IMR-90 (cell line): ENCODE data around the gene COL4A2. TPM values are rescaled to one million over a fixed set of nuclear protein-coding genes. Genes with fewer than 3 reads are reported as not detected.
A peak's percentile ranks its signal among the peaks of the same experiment; 100 is the strongest.

Experiments
- ATAC-seq: fragments of 200-7000 bp; cut with Tn5 transposase; 2 replicates; pipeline ENCODE4 v1.9.1; 2020; ENCODE audit warnings: low read depth, mild to moderate bottlenecking, moderate library complexity
- BruUV-seq: library from RNA; stranded (reverse); fragments of 400-500 nt; replicated peaks from 2 replicates; lab custom pipeline; 2021; lab: Mats Ljungman, UMichigan
- CTCF ChIA-PET: fragments of 300-600 bp; formaldehyde crosslinking; extraction: SDS; loops from one replicate; lab custom pipeline; 2021; ENCODE audit warnings: antibody characterized with exemption; lab: Yijun Ruan, JAX
- POLR2A ChIA-PET: fragments of 300-600 bp; sonication (Branson Sonifier 250); formaldehyde crosslinking; loops from one replicate; lab custom pipeline; 2022; ENCODE audit warnings: antibody characterized with exemption; ENCODE audit not compliant: unreplicated experiment; lab: Charles Lee
- DNase-seq: peaks from one replicate; pipeline ENCODE4 v3.0.0; 2013
- H2AFZ ChIP-seq: replicated peaks from 2 replicates; pipeline ENCODE3; 2013; ENCODE audit warnings: low read length, mild to moderate bottlenecking; ENCODE audit not compliant: poor library complexity
- H2AK5ac ChIP-seq: 2 replicates; pipeline ENCODE4 v1.6.1; 2013; ENCODE audit warnings: low read depth, low read length, inconsistent platforms
- H2AK9ac ChIP-seq: replicated peaks from 2 replicates; pipeline ENCODE3; 2013; ENCODE audit warnings: mild to moderate bottlenecking, low read depth, low read length, moderate library complexity; ENCODE audit not compliant: poor library complexity
- H2BK120ac ChIP-seq: 2 replicates; pipeline ENCODE4 v1.6.1; 2013; ENCODE audit warnings: low read depth, low read length, inconsistent platforms
- H2BK15ac ChIP-seq: 3 replicates; pipeline ENCODE4 v1.6.1; 2013; ENCODE audit warnings: low read depth, low read length, inconsistent platforms
- H2BK20ac ChIP-seq: 2 replicates; pipeline ENCODE4 v1.6.1; 2013; ENCODE audit warnings: low read depth, mild to moderate bottlenecking, inconsistent platforms, low read length, moderate library complexity
- H2BK5ac ChIP-seq: 2 replicates; pipeline ENCODE4 v1.6.1; 2013; ENCODE audit warnings: mild to moderate bottlenecking, low read depth, low read length, inconsistent platforms; ENCODE audit not compliant: poor library complexity, severe bottlenecking
- H3K14ac ChIP-seq: replicated peaks from 2 replicates; pipeline ENCODE4 v1.6.1; 2013; ENCODE audit warnings: low read depth, low read length, inconsistent platforms
- H3K18ac ChIP-seq: 2 replicates; pipeline ENCODE4 v1.6.1; 2013; ENCODE audit warnings: low read depth, low read length, control low read depth
- H3K23ac ChIP-seq: 2 replicates; pipeline ENCODE4 v1.6.1; 2013; ENCODE audit warnings: low read depth, low read length, inconsistent platforms
- H3K27ac ChIP-seq: 2 replicates; pipeline ENCODE4 v1.5.1; 2013; ENCODE audit warnings: mild to moderate bottlenecking, control low read depth, low read length; ENCODE audit not compliant: insufficient read depth
- H3K27me3 ChIP-seq: 2 replicates; pipeline ENCODE4 v1.6.1; 2013; ENCODE audit warnings: low read length; ENCODE audit not compliant: control insufficient read depth, insufficient read depth
- H3K36me3 ChIP-seq: 2 replicates; pipeline ENCODE4 v1.6.1; 2013; ENCODE audit warnings: low read length, mixed read lengths; ENCODE audit not compliant: control insufficient read depth, insufficient read depth
- H3K4ac ChIP-seq: 2 replicates; pipeline ENCODE4 v1.6.1; 2013; ENCODE audit warnings: low read depth, low read length, inconsistent platforms
- H3K4me1 ChIP-seq: 2 replicates; pipeline ENCODE4 v1.6.1; 2013; ENCODE audit warnings: low read length, mixed read lengths; ENCODE audit not compliant: control insufficient read depth, insufficient read depth
- H3K4me2 ChIP-seq: 2 replicates; pipeline ENCODE4 v1.6.1; 2013; ENCODE audit warnings: low read depth, mild to moderate bottlenecking, control low read depth, low read length, moderate library complexity
- H3K4me3 ChIP-seq: 2 replicates; pipeline ENCODE4 v1.5.1; 2013; ENCODE audit warnings: low read depth, mild to moderate bottlenecking, control low read depth, low read length, moderate library complexity; ENCODE audit not compliant: insufficient read depth
- H3K56ac ChIP-seq: 2 replicates; pipeline ENCODE4 v1.6.1; 2013; ENCODE audit warnings: low read length, inconsistent platforms; ENCODE audit not compliant: insufficient read depth; ENCODE audit errors: extremely low read depth
- H3K79me1 ChIP-seq, 2 experiments: 2 replicates each; pipeline ENCODE4 v1.6.1; 2013; ENCODE audit warnings: low read length in 2 of 2, inconsistent platforms in 1 of 2, low read depth in 1 of 2
- H3K9ac ChIP-seq: 2 replicates; pipeline ENCODE4 v1.6.1; 2013; ENCODE audit warnings: low read depth, low read length, control low read depth
- H3K9me1 ChIP-seq: 2 replicates; pipeline ENCODE4 v1.6.1; 2013; ENCODE audit warnings: low read length, inconsistent platforms; ENCODE audit not compliant: insufficient read depth
- H3K9me3 ChIP-seq: 2 replicates; pipeline ENCODE4 v1.6.1; 2013; ENCODE audit warnings: low read length; ENCODE audit not compliant: control insufficient read depth, insufficient read depth
- H4K20me1 ChIP-seq: 2 replicates; pipeline ENCODE4 v1.6.1; 2013; ENCODE audit warnings: low read length, inconsistent platforms; ENCODE audit not compliant: insufficient read depth
- H4K5ac ChIP-seq: 2 replicates; pipeline ENCODE4 v1.6.1; 2013; ENCODE audit warnings: mild to moderate bottlenecking, low read depth, low read length, control low read depth
- H4K8ac ChIP-seq, 2 experiments: 2 replicates each; pipeline ENCODE4 v1.6.1; 2013; ENCODE audit warnings: low read depth in 2 of 2, low read length in 2 of 2, control low read depth in 1 of 2, inconsistent platforms in 1 of 2
- H4K91ac ChIP-seq: 2 replicates; pipeline ENCODE4 v1.6.1; 2013; ENCODE audit warnings: low read depth, low read length, inconsistent platforms; ENCODE audit not compliant: insufficient read depth
- BHLHE40 ChIP-seq: fragments of 150-350 bp; IDR thresholded peaks from 2 replicates; pipeline ENCODE4 v1.6.1; 2016; ENCODE audit warnings: mild to moderate bottlenecking, low read depth, low read length
- CEBPB ChIP-seq: IDR thresholded peaks from 2 replicates; pipeline ENCODE4 v1.6.1; 2012; ENCODE audit warnings: low read depth, low read length, improper control_type of control experiment
- CHD1 ChIP-seq: IDR thresholded peaks from 2 replicates; pipeline ENCODE4 v1.6.1; 2012; ENCODE audit warnings: low read depth, low read length, improper control_type of control experiment
- CTCF ChIP-seq: conservative IDR thresholded peaks from 2 replicates; pipeline ENCODE4 v1.5.1; 2012; ENCODE audit warnings: mild to moderate bottlenecking, low read depth, low read length, improper control_type of control experiment
- ELK1 ChIP-seq: fragments of 150-350 bp; IDR thresholded peaks from 2 replicates; pipeline ENCODE4 v1.6.1; 2016; ENCODE audit warnings: low read depth, mild to moderate bottlenecking, low read length, moderate library complexity, borderline replicate concordance
- FOS ChIP-seq: fragments of 150-350 bp; IDR thresholded peaks from 2 replicates; pipeline ENCODE4 v1.6.1; 2016; ENCODE audit warnings: low read depth, low read length
- MAZ ChIP-seq: IDR thresholded peaks from 2 replicates; pipeline ENCODE4 v1.6.1; 2012; ENCODE audit warnings: low read depth, mild to moderate bottlenecking, low read length, improper control_type of control experiment, moderate library complexity, borderline replicate concordance
- MXI1 ChIP-seq: IDR thresholded peaks from 2 replicates; pipeline ENCODE4 v1.6.1; 2012; ENCODE audit warnings: low read depth, mild to moderate bottlenecking, low read length, moderate library complexity, borderline replicate concordance
- NFE2L2 ChIP-seq: fragments of 150-350 bp; IDR thresholded peaks from 2 replicates; pipeline ENCODE4 v1.6.1; 2016; ENCODE audit warnings: low read depth, mild to moderate bottlenecking, low read length
- POLR2A ChIP-seq: IDR thresholded peaks from 2 replicates; pipeline ENCODE4 v1.6.1; 2012; ENCODE audit warnings: mild to moderate bottlenecking, low read depth, low read length
- RAD21 ChIP-seq: IDR thresholded peaks from 2 replicates; pipeline ENCODE4 v1.6.1; 2012; ENCODE audit warnings: low read length, improper control_type of control experiment
- RCOR1 ChIP-seq: IDR thresholded peaks from 2 replicates; pipeline ENCODE4 v1.6.1; 2012; ENCODE audit warnings: mild to moderate bottlenecking, low read length, improper control_type of control experiment; ENCODE audit not compliant: insufficient replicate concordance
- RFX5 ChIP-seq: IDR thresholded peaks from 2 replicates; pipeline ENCODE4 v1.8.0; 2012; ENCODE audit warnings: low read depth, mild to moderate bottlenecking, low read length, moderate library complexity
- SMC3 ChIP-seq: fragments of 150-350 bp; IDR thresholded peaks from 2 replicates; pipeline ENCODE4 v1.6.1; 2016; ENCODE audit warnings: low read depth, mild to moderate bottlenecking, antibody characterized with exemption, low read length, moderate library complexity
- USF2 ChIP-seq: fragments of 150-350 bp; IDR thresholded peaks from 2 replicates; pipeline ENCODE4 v1.6.1; 2017; ENCODE audit warnings: mild to moderate bottlenecking, antibody characterized with exemption, low read length, low read depth
- WGBS, 2 experiments: methylation state at CpG; one replicate each; pipeline versions ENCODE4 v1.1.5 to v1.1.7; 2013; ENCODE audit warnings: missing lambda C conversion rate in 2 of 2; ENCODE audit not compliant: insufficient read length in 1 of 2; ENCODE audit errors: extremely low coverage in 2 of 2; 5-methylcytosine and 5-hydroxymethylcytosine counted together
- dilution Hi-C: fragments of 300-500 bp; cut with HindIII; formaldehyde crosslinking; loops from one replicate; pipeline ENCODE4 v1.14.3; 2018; ENCODE audit warnings: low sequenced_read_pairs; ENCODE audit not compliant: unreplicated experiment
- in situ Hi-C: fragments of 300-500 bp; cut with MboI; formaldehyde crosslinking; loops from 3 replicates; pipeline ENCODE4 v1.14.3; 2019; ENCODE audit warnings: low sequenced_read_pairs, inconsistent platforms, mixed read lengths
- intact Hi-C: fragments of 100-400 bp; cut with micrococcal nuclease; formaldehyde crosslinking; loops from 2 replicates; pipeline ENCODE4 v1.10.0; 2022
- polyA plus RNA-seq, 3 experiments: library from polyadenylated mRNA; depleted of rRNA; stranded (reverse); fragments of >200 nt; gene quantifications; 2 replicates each; pipeline ENCODE4 v1.2.3, GENCODE V29; 2012; ENCODE audit warnings: low replicate concordance in 1 of 3
- total RNA-seq: library from RNA; depleted of rRNA; stranded (reverse); fragments of >200 nt; gene quantifications from 2 replicates; pipeline ENCODE4 v1.2.3, GENCODE V29; 2012

The COL4A2 gene
- total and polyA plus RNA-seq, 2 of the 4 experiments (the other 2 are of a cell fraction), result 90.7 to 457 TPM

- H4K91ac ChIP-seq, result no peak overlapping the region
- H3K4me3 ChIP-seq, result no peak overlapping the region
- no peak overlapping the region; the same call in 2 of the 3 replicates for H2BK15ac ChIP-seq
- H3K36me3 ChIP-seq, result peaks cover 7% of the 10 kb centered on the region
- peaks cover 22 to 66% of the 10 kb centered on the region in 2 experiments for H3K79me1 ChIP-seq
- POLR2A ChIA-PET, result no interaction called here
- peak overlapping the region; percentile 2; the same call in 1 of the 2 replicates for H2BK20ac ChIP-seq
- H3K23ac ChIP-seq, result peak overlapping the region; percentile 73
- no peak overlapping the region for H2AK9ac ChIP-seq
- H2BK5ac ChIP-seq, result peak overlapping the region; percentile 49
- peak overlapping the region; percentile 52; the same call in 1 of the 2 replicates for H3K27ac ChIP-seq
- 0 out of 2 replicates have a peak overlapping the region, but pooled peaks have one; percentile 20 for H3K4me2 ChIP-seq
- peaks cover 35% of the 10 kb centered on the region for H3K4me1 ChIP-seq
- TF ChIP-seq CTCF (no peak), BHLHE40 (no peak), MXI1 (no peak), SMC3 (no peak), CEBPB (no peak), RAD21 (no peak), ELK1 (no peak), USF2 (no peak), FOS (no peak), NFE2L2 (no peak), MAZ (no peak), CHD1 (no peak), RFX5 (no peak), RCOR1 (no peak), POLR2A (no peak)
- H3K9me1 ChIP-seq, result peaks cover 37% of the 10 kb centered on the region
- no peaks in the 10 kb centered on the region for H3K9me3 ChIP-seq
- no peak overlapping the region for H3K56ac ChIP-seq
- BruUV-seq, result no TSS peak
- no CpG with 5 or more reads among the region's 3 CpGs for WGBS, 2 experiments
- in situ Hi-C loops, result no loop called here
- intact Hi-C loops, result loop anchor here (1.0 kb wide), 1 partner anchor 8 kb away; no protein-coding TSS in a partner anchor
- no peak overlapping the region for H2AFZ ChIP-seq
- H4K8ac ChIP-seq, result peak overlapping the region in 1 of 2 experiments; percentile 15; a peak in 1 of 4 replicates
- 0 out of 2 replicates have a peak overlapping the region, but pooled peaks have one; percentile 18 for H2BK120ac ChIP-seq
- H3K27me3 ChIP-seq, result no peaks in the 10 kb centered on the region
- dilution Hi-C loops, result no loop called here
- no peak overlapping the region for H2AK5ac ChIP-seq
- CTCF ChIA-PET, result interaction anchor here (1.5 kb wide), 1 partner anchor 18 kb away, joined by 3 read pairs; no protein-coding TSS in a partner anchor
- peak overlapping the region; percentile 53 for H3K18ac ChIP-seq
- peaks cover 48% of the 10 kb centered on the region for H4K20me1 ChIP-seq
- peak overlapping the region; percentile 38; the same call in 1 of the 2 replicates for H3K4ac ChIP-seq
- H3K9ac ChIP-seq, result no peak overlapping the region
- peak overlapping the region; percentile 57; the same call in 1 of the 2 replicates for H4K5ac ChIP-seq
- H3K14ac ChIP-seq, result peak overlapping the region; percentile 71
- ATAC-seq (no peak), DNase-seq (no peak)
Observed at GRCh38 chr13:110257408-110257807, 49.7 kb upstream of the COL4A2 start.
